HepG2 (cell line): ENCODE measurements around the gene ACKR3. TPM values are rescaled to one million over a fixed set of nuclear protein-coding genes. Genes with fewer than 3 reads are reported as not detected.

Experiments
- ATAC-seq: fragments of 200-7000 bp; cut with Tn5 transposase; 3 replicates; pipeline ENCODE4 v1.9.1; 2020; ENCODE audit warnings: mild to moderate bottlenecking, moderate library complexity
- BruUV-seq: library from RNA; stranded (reverse); fragments of 400-500 nt; replicated peaks from 2 replicates; lab custom pipeline; 2021; lab: Mats Ljungman, UMichigan
- CTCF ChIA-PET: fragments of 300-600 bp; formaldehyde crosslinking; extraction: SDS; loops from one replicate; lab custom pipeline; 2021; ENCODE audit warnings: low total read pairs, inconsistent platforms, low intra/inter-chr PET ratio; lab: Yijun Ruan, JAX
- POLR2A ChIA-PET: fragments of 350-600 bp; sonication (Branson Sonifier 250); formaldehyde crosslinking; loops from one replicate; lab custom pipeline; 2020; ENCODE audit warnings: antibody characterized with exemption, inconsistent platforms; lab: Yijun Ruan, JAX
- DNase-seq: peaks from one replicate; pipeline ENCODE4 v3.0.0-alpha.2; 2015; ENCODE audit warnings: low spot score
- FAIRE-seq: peaks from 3 replicates; lab custom pipeline; 2011; peaks lifted over from hg19 to GRCh38; lab: Jason Lieb, UNC
- H2AFZ ChIP-seq: one replicate; pipeline ENCODE4 v1.6.1; 2011; ENCODE audit warnings: low read length, inconsistent platforms
- H3K27ac ChIP-seq: fragments of 300-600 bp; 3 replicates; pipeline ENCODE4 v1.8.0; 2011; ENCODE audit warnings: mixed run types, mild to moderate bottlenecking, mixed read lengths, low read length, inconsistent platforms; ENCODE audit not compliant: insufficient read depth; ENCODE audit errors: extremely low read length
- H3K27me3 ChIP-seq, 2 experiments: fragments of 200-600 bp in 1 of 2; 2 replicates in 1 of 2; 3 replicates in 1 of 2; pipeline versions ENCODE4 v1.6.0 to v1.8.0; 2011; ENCODE audit warnings: low read length in 2 of 2, mild to moderate bottlenecking in 2 of 2, moderate library complexity in 2 of 2, inconsistent platforms in 1 of 2; ENCODE audit not compliant: insufficient read depth in 2 of 2, control insufficient read depth in 1 of 2
- H3K36me3 ChIP-seq, 2 experiments: fragments of 200-600 bp in 1 of 2; replicated peaks in 1 of 2; 2 replicates in 1 of 2; 3 replicates in 1 of 2; pipeline versions ENCODE4 v1.5.1 to v1.8.0; 2011; ENCODE audit warnings: low read length in 2 of 2, inconsistent platforms in 1 of 2; ENCODE audit not compliant: insufficient read depth in 2 of 2, control insufficient read depth in 1 of 2
- H3K4me1 ChIP-seq: 2 replicates; pipeline ENCODE4 v1.5.1; 2012; ENCODE audit warnings: low read length, inconsistent platforms; ENCODE audit not compliant: insufficient read depth
- H3K4me2 ChIP-seq: 2 replicates; pipeline ENCODE4 v1.6.0; 2011; ENCODE audit warnings: low read depth, low read length, inconsistent platforms
- H3K4me3 ChIP-seq, 3 experiments: fragments of 200-600 bp in 1 of 3; sonication (generic), shearing (Covaris generic) in 1 of 3; replicated peaks in 1 of 3; 2 replicates each; pipeline ENCODE4 v1.5.1; 2011 to 2016; ENCODE audit warnings: low read length in 3 of 3, inconsistent platforms in 2 of 3, low read depth in 2 of 3, mild to moderate bottlenecking in 2 of 3, control low read depth in 1 of 3, mixed read lengths in 1 of 3; ENCODE audit not compliant: insufficient read depth in 1 of 3
- H3K79me2 ChIP-seq: one replicate; pipeline ENCODE4 v1.6.1; 2011; ENCODE audit warnings: low read length, inconsistent platforms; ENCODE audit not compliant: insufficient read depth
- H3K9ac ChIP-seq: 2 replicates; pipeline ENCODE4 v1.6.0; 2011; ENCODE audit warnings: mild to moderate bottlenecking, low read depth, low read length, inconsistent platforms; ENCODE audit not compliant: insufficient read depth
- H3K9me3 ChIP-seq: 2 replicates; pipeline ENCODE4 v1.5.1; 2012; ENCODE audit warnings: mild to moderate bottlenecking, low read length
- H4K20me1 ChIP-seq: 2 replicates; pipeline ENCODE4 v1.6.0; 2011; ENCODE audit warnings: inconsistent platforms, mild to moderate bottlenecking, low read length, moderate library complexity; ENCODE audit not compliant: insufficient read depth
- HMG20B ChIP-seq: conservative IDR thresholded peaks from 2 replicates; pipeline ENCODE4 v1.6.1; 2016; ENCODE audit warnings: missing genetic modification reagents, missing compliant biosample characterization
- SIX1 ChIP-seq: sonication (generic); formaldehyde crosslinking; IDR thresholded peaks from 2 replicates; pipeline ENCODE4 v1.4.0; 2020; ENCODE audit warnings: missing genetic modification reagents, borderline replicate concordance
- TFAP4 ChIP-seq: sonication (generic); IDR thresholded peaks from 2 replicates; pipeline ENCODE4 v1.6.1; 2016; ENCODE audit warnings: low read depth, borderline replicate concordance
- THAP9 ChIP-seq: sonication (generic); formaldehyde crosslinking; IDR thresholded peaks from 2 replicates; pipeline ENCODE4; 2020; ENCODE audit warnings: missing genetic modification reagents, mild to moderate bottlenecking, borderline replicate concordance
- ZBTB39 ChIP-seq: sonication (generic); formaldehyde crosslinking; IDR thresholded peaks from 2 replicates; pipeline ENCODE4 v1.5.0; 2020; ENCODE audit warnings: missing genetic modification reagents
- ZNF34 ChIP-seq: sonication (generic); formaldehyde crosslinking; IDR thresholded peaks from 2 replicates; pipeline ENCODE4 v1.4.0; 2020; ENCODE audit warnings: mild to moderate bottlenecking, missing genetic modification reagents, borderline replicate concordance
- ZNF496 ChIP-seq: sonication (generic); formaldehyde crosslinking; IDR thresholded peaks from 2 replicates; pipeline ENCODE4 v1.8.1; 2023; ENCODE audit warnings: mild to moderate bottlenecking, moderate library complexity, missing genetic modification reagents; ENCODE audit not compliant: insufficient replicate concordance
- ZNF646 ChIP-seq: sonication (generic); formaldehyde crosslinking; IDR thresholded peaks from 2 replicates; pipeline ENCODE4 v1.9.0; 2021; ENCODE audit warnings: mild to moderate bottlenecking, missing genetic modification reagents
- ZNF792 ChIP-seq: IDR thresholded peaks from 2 replicates; pipeline ENCODE4 v1.6.1; 2016
- ZSCAN21 ChIP-seq: sonication (generic); formaldehyde crosslinking; IDR thresholded peaks from 2 replicates; pipeline ENCODE4 v1.8.0; 2022; ENCODE audit warnings: mild to moderate bottlenecking, missing genetic modification reagents, moderate library complexity, borderline replicate concordance
- WGBS: methylation state at CpG from one replicate; pipeline ENCODE4 v1.1.6; 2017; ENCODE audit warnings: low lambda C conversion rate; 5-methylcytosine and 5-hydroxymethylcytosine counted together
- in situ Hi-C: cut with HindIII; loops from 2 replicates; pipeline ENCODE4 v1.10.0; 2017; ENCODE audit warnings: low pct_unique_long_range_greater_than_20kb; ENCODE audit not compliant: extremely low pct_ligation_motif_present
- intact Hi-C: fragments of 100-400 bp; cut with micrococcal nuclease; formaldehyde crosslinking; loops from one replicate; pipeline ENCODE4 v1.10.0; 2022; ENCODE audit not compliant: unreplicated experiment
- polyA plus RNA-seq, 8 experiments: library from polyadenylated mRNA; depleted of rRNA in 3 of 8; stranded (reverse) in 7 of 8; unstranded in 1 of 8; fragments of >200 nt; fragmentation: Illumina TruSeq in 4 of 8; extraction: Trizol in 4 of 8; gene quantifications; 2 replicates each; pipeline versions ENCODE4 v1.2.1 to v1.2.3, GENCODE V29; 2011 to 2016; ENCODE audit warnings: low read depth in 4 of 8, missing spikeins in 1 of 8, mixed read lengths in 1 of 8; ENCODE audit not compliant: insufficient read depth in 1 of 8
- total RNA-seq, 5 experiments: library from RNA; depleted of rRNA; stranded (reverse); fragments of >200 nt; fragmentation: Illumina TruSeq; extraction: Trizol; gene quantifications; 2 replicates each; pipeline ENCODE4 v1.2.3, GENCODE V29; 2016; ENCODE audit warnings: low read depth in 1 of 5

Gene ACKR3
- total and polyA plus RNA-seq, 2 of the 13 experiments (the other 11 are each of a cell fraction or from before 2014, with no cell fraction given), result not detected

- no peak for ATAC-seq
- no TSS peak for BruUV-seq
- H3K4me3 ChIP-seq, result no peak overlapping the region
- no peak overlapping the region for H3K4me2 ChIP-seq
- H2AFZ ChIP-seq, result no peak overlapping the region
- H3K27ac ChIP-seq, result no peak overlapping the region
- FAIRE-seq, result no peak
- intact Hi-C loops (no loop called here), in situ Hi-C loops (no loop called here)
- no peak for DNase-seq
- CTCF ChIA-PET, result no interaction called here
- no peaks in the 10 kb centered on the region for H4K20me1 ChIP-seq
- no peaks in the 10 kb centered on the region for H3K9me3 ChIP-seq
- no peaks in the 10 kb centered on the region for H3K4me1 ChIP-seq
- TF ChIP-seq ZNF34, result no peak
- no peak for TF ChIP-seq ZNF792 (CRISPR knock-in tag)
- no peak for TF ChIP-seq ZBTB39 (CRISPR knock-in tag)
- TF ChIP-seq HMG20B (CRISPR knock-in tag), result no peak
- no peak for TF ChIP-seq SIX1 (CRISPR knock-in tag)
- TF ChIP-seq THAP9 (CRISPR knock-in tag), result no peak
- no peak for TF ChIP-seq ZSCAN21
- no peak for TF ChIP-seq TFAP4
- no peak for TF ChIP-seq ZNF496
- TF ChIP-seq ZNF646 (CRISPR knock-in tag), result no peak
- no peaks in the 10 kb centered on the region for H3K79me2 ChIP-seq
- WGBS, result 55% methylated on average over 7 of the region's 7 CpGs
- POLR2A ChIA-PET, result no interaction called here
- peaks cover 7 to 39% of the 10 kb centered on the region in 2 experiments; a peak in 4 of 5 replicates for H3K27me3 ChIP-seq
- no peaks in the 10 kb centered on the region for H3K36me3 ChIP-seq
- H3K9ac ChIP-seq, result no peak overlapping the region
Measured at GRCh38 chr2:236581546-236581945, 11.9 kb downstream of the ACKR3 start.
